HG03045 (cell line): ENCODE data around the gene DNASE2.
"Not testable (repeated sequence)": the region's sequence is repeated elsewhere in the genome, so short reads cannot be mapped to it uniquely, and the experiment has no call there.

Experiments
- ATAC-seq: cut with Tn5 transposase; IDR thresholded peaks from one replicate; pipeline ENCODE4 v1.9.1; 2021; ENCODE audit warnings: mild to moderate bottlenecking, moderate library complexity; ENCODE audit not compliant: unreplicated experiment

DNASE2 gene

DNA sequence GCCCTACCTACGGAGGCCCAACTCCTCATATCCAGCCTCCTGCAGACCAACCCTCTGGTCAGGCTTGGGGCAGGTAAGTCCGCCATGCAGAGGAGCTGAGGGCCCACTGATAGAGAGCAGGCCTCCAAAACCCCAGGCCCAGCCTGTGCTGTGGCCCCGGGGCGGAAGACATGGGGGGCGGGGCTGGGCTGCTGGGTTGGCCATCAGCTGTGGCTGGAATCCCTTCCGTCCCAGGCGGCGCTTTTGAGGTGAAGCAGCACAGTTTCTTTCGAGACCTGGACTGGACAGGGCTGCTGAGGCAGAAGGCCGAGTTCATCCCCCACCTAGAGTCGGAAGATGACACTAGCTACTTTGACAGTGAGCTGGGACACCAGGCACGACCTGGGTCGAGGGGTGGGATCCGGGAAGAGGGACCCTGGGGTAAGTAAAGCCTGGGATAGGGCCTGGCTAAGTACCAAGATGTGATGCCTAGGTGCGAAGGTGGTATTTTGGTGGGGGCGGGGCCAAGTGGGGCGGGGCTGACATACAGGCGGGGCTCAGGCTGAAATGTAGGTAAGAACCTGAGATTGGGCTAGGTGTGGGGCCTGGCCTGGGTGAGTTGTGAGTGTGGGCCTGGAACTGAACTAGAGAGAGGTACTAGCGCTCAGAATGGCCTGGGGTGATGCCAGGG, 15.4 kb downstream of the DNASE2 start:
- no peak for ATAC-seq

DNA sequence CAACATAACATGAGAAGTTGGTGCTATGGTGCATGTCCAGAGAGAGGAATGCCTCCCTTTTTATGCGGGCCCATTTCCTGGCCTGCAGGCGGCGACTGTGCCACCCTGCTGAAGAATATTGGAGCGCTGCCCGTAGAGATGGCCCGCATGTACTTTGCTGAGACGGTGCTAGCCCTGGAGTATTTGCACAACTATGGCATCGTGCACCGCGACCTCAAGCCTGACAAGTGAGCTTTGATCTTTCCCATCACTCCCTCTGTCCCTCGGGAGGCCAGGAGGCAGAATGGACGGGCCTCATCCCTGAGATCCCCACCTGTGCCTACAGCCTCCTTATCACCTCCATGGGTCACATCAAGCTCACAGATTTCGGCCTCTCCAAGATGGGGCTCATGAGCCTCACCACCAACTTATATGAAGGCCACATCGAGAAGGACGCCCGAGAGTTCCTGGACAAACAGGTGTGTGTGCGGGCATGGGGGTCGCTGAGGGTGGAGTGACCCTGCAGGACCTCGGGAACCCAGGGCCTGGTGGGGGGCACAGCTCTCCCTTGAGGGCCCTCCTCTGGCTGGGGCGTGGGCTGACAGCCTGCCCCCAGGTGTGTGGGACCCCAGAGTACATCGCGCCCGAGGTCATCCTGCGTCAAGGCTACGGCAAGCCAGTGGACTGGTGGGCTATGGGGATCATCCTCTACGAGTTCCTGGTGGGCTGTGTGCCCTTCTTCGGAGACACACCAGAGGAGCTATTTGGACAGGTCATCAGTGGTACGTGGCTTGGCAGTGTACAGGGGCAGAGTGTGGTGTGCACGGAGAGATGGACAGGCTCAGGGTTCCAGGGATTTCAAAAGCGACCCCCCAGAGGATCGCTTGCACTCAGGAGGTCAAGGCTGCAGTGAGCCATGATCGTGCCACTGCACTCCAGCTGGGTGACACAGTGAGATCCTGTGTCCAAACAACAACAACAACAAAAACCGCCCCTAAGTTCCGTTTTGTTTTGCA, 16.2 kb downstream of the DNASE2 start:
- no peak for ATAC-seq

DNA sequence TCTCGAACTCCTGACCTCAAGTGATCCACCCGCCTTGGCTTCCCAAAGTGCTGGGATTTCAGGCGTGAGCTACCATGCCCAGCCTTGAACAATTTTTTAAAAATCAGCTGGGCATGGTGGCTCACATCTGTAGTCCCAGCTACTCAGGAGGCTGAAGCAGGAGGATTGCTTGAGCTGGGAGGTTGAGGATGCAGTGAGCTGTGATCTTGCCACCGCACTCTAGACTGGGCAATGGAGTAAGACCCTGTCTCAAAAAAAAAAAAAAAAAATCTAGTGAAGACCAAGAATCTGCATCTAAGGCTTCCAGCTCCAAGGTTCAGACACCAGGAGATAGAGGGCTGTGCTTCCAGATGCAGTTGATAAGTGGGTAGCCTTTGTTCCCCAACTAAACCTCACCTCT, 17.1 kb downstream of the DNASE2 start:
- ATAC-seq = no peak

DNA sequence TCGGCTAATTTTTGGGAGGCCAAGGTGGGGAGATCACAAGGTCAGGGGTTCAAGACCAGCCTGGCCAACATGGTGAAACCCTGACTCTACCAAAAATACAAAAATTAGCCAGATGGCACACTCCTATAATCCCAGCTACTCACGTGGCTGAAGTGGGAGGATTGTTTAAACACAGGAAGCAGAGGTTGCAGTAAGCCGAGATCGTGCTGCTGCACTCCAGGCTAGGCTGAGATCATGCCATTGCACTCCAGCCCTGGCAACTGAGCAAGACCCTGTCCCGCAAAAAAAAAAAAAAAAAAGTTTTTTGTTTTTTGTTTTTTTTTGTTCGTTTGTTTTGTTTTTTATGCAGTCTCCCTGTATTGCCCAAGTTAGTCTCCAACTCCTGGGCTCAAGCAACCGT, 21.7 kb downstream of the DNASE2 start:
- no peak for ATAC-seq

DNA sequence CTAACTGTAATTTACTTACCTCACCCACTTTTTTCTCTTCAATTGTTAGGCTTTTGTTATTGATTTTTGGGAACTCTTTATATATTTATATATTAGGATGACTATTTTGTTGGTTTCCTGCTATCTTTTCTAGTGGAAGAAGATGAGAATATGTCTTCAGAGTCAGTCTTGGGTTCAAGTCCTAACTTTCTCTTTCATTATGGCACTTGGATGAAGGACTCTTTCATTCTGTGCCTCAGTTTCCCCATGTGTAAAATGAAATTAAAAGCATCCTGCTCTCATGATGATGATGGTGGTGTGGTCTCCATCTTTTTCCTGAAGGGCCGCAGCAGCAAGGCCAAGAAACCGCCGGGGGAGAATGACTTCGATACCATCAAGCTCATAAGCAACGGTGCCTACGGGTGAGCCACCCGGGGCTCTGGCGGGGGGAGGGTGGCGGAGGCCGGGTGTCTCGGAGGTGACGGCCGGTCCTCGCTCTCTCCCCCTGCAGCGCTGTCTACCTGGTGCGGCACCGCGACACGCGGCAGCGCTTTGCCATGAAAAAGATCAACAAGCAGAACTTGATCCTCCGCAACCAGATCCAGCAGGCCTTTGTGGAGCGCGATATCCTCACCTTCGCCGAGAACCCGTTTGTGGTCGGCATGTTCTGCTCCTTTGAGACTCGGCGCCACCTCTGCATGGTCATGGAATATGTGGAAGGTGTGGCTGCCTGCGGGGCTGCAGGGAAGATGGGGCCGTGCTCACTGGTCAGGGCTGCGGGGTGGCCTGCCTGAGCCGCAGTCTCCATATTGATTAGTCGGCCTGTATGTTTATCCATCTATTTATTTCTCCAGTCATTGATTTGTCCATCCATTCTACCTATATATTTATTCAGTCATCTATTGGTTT, 23.0 kb downstream of the DNASE2 start:
- no peak for ATAC-seq

DNA sequence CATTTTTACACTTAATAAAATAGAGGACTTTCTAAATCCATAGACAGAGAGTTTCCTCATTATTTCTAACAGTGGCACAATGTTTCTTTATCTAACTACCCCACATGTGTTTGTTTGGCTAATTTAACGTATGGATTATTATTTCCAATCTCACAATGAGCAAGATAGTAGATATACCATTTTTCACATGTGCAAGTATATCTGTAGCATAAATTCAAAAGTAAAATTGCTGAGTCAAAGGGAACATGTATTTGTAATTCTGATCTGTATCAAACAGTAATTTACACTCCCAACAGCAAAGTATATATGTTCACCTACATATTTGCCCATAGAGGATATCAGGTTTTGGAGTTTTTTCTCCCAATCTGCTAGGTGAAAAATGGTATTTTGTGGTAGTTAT, 24.6 kb downstream of the DNASE2 start:
- no peak for ATAC-seq

DNA sequence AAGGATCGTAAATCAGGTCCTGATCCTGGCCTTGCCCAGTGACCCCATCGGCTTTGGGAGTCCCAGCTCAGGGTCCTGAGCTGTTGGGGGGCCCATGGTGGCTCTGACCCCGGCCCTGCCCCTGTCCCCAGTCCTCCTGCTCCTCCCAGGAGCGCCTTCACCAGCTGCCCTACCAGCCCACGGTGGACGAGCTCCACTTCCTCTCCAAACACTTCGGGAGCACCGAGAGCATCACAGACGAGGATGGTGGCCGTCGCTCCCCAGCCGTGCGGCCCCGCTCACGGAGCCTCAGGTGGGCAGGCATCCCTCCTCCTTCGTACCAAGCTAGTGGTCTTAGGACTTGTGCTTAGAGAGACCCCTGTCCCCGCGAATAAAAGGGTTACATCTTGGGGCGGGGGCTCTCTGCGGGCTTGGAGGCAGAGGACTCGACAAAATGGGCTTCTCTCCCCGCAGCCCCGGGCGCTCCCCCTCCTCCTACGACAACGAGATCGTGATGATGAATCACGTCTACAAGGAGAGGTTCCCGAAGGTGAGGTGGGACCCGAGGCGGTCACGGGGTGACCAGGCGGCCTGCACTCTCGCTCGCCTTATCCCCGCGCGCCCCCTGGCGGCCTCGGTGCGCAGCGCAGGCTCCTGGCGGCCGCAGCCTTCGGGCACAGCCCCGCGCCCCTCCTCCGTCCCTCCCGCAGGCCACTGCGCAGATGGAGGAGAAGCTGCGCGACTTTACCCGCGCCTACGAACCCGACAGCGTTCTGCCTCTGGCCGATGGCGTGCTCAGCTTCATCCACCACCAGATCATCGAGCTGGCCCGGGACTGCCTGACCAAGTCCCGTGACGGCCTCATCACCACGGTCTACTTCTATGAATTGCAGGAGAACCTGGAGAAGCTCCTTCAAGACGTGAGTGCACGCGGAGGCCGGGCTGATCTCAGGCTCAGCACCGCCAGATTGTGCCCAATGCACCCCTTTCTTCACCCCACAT, 33.8 kb downstream of the DNASE2 start:
- no peak for ATAC-seq

DNA sequence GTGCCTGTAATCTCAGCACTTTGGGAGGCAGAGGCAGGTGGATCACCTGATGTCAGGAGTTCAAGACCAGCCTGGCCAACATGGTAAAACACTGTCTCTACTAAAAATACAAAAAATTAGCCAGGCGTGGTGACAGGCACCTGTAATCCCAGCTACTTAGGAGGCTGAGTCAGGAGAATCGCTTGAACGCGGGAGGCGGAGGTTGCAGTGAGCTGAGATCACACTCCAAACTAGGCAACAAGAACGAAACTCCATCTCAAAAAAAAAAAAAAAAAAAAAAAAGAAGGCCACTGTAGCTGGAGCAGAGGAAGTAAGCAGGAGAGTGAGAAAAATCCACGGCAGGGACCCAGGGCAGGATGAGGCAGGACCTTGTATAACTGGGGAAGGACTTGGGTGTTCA, 34.6 kb downstream of the DNASE2 start:
- not testable (repeated sequence) for ATAC-seq

DNA sequence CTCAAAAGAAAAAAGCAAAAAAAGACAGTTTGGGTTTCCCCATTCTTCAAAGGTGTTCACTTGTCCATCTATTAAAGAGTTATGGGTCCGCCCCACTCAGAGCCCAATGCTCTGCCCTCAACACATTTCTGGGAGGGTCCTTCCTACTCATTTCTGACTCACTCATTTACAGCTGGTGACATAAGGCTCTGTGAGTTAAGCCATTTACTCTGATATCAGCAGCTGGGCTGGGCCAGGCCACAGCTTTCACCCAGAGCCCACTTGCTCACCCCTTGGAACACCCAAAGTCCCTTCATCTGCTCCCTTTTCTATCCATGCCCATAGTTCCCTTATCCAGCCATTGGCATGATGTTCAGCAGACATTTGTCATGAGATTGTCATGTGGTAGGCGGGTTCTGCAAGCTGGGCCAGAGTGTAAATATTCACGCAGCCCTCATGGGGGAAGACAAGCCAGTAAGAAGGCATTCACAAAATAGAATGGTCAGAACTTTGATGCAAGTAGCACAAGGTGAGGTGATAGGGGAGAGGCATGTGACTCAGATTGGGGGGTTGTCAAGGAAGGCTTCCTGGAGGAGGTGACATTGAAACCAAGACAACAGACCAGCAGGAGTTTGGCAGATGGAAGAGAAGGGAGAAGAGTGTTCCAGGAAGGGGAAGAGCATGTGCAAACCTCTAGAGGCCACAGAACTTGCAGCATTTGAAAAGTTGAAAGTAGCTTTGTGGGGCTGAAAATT, 37.1 kb downstream of the DNASE2 start:
- no peak for ATAC-seq

DNA sequence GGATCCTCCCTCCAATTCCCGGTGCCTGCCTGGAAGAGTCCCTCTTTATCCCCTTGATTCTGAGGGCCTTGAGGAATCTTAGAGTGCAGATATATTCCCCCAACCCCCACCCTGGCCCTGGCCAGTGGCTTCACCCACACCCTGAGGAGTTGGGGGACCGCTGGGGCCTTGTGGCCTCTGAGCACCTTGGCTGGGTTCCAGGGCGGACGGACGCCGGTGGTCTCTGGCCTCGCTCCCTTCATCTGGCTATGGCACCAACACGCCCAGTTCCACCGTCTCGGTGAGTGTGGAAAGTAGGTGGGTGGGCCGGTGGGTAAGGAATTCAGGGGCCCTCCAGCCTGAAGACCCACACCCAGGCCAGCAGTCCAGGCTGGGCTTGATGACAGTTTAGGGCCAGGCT, 37.9 kb downstream of the DNASE2 start:
- ATAC-seq = no peak

DNA sequence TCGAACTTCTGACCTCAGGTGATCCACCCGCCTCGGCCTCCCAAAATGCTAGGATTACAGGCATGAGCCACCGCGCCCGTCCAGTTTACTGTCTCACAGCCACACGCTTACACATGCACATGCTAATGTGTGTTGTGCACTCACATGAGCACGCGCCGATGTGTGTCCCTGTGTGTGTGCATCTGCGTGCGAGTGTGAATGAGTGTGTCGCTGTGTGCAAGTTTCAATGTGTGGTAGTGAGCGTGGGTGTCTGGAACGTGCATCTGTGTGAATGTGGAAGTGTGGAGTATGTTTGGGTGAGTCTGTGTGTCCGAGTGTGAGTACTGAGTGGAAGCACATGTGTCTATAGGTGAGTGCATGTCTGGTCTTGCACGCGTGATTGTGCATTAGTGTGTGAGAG, 38.7 kb downstream of the DNASE2 start:
- ATAC-seq = no peak

DNA sequence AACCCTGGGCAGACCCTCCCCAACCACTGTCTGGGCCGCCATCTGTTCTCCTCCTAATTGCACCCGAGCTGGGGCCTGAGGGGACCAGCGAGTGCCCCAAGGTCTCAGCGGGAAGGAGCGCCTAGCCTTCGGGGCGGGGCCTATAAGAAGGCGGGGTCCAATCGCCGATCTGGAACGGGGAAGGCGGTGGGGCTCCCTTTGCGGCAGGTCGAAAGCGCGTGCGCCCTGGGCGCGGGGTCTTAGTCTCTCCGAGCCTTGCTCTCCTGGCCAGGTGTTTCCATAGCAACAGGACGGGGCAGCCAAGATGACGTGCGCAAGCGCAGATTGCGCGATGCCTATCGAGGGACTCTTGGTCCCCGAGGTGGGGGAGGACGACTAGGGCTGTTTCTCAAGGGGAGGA, 40.2 kb downstream of the DNASE2 start:
- no peak for ATAC-seq

DNA sequence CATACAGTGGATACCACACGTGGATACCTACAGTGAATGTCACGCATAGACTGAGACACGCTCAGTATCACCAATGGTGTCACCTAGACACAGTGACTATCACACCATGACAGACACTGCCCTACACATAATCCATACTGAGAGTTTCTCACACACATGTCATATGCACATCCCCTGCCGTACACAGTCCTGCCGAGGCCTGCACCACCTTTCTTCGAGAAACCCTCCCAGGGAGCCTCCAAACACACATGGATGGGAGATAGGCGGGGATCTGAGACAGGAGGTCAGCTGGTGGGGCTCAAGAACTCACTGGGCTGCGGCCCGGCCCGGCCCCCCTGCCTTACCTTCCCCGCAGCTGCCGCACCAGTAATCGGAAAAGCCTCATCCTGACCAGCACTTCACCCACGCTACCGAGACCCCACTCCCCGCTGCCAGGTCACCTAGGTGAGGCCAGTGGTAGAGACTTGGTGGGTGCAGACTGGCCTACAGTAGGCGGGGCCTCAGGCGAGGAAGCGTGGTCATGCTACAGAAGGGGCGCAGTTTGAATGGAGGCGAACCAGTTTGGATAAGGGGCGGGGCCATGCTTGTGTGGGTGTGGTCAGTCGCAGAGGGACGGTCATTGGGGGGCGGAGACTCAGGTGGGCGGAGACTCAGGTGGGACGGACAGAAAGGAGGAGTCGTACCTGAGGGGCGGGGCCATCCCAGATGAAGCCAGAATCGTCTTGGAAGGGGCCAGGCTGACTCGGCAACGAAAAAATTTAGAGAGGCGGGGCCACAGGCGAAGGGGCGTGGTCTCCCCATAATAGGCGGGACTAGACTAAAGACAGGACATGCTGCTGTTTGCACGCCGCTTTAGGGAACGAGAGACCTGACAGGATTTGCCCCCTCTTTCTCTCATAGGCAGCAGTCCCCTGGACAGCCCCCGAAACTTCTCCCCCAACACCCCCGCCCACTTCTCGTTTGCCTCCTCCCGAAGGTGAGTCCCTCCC, 40.9 kb downstream of the DNASE2 start:
- no peak for ATAC-seq

DNA sequence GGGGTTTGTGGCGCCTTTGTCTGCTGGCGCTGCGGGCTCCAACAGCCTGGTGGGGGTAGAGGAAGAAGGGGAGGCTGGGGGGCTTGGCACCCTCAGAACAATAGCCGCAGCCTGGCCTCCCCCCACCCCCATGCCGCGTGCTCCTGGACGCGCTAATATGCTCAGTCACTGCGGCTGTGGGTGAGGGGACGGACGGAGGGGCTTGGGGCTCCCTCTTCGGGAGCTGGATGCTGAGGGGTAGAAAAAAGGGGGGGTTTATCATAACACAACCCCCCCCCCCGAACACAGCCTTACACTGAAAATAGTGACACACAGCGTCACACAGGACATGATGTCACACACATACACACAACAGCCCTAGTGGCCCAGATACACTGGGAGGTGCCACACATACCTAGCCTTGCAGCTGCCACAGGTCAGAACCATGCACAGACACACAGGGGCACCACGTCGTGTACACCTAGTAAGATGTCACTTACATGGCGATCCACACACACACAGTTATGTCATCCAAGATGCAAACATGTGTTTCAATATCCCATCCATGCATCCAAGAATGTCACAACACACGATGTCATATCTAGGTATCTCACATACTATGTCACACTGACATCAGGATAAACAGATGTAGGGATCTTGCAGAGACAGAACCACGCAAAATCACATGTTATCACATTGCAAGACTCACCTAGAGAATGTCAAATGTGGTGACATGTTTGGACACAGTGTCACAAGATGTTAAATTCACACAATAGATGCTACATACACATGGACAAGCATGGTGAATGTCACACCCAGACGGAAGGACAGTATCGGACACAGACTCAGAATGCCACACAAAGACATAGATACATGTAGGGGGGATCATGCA, 42.1 kb downstream of the DNASE2 start:
- no peak for ATAC-seq

DNA sequence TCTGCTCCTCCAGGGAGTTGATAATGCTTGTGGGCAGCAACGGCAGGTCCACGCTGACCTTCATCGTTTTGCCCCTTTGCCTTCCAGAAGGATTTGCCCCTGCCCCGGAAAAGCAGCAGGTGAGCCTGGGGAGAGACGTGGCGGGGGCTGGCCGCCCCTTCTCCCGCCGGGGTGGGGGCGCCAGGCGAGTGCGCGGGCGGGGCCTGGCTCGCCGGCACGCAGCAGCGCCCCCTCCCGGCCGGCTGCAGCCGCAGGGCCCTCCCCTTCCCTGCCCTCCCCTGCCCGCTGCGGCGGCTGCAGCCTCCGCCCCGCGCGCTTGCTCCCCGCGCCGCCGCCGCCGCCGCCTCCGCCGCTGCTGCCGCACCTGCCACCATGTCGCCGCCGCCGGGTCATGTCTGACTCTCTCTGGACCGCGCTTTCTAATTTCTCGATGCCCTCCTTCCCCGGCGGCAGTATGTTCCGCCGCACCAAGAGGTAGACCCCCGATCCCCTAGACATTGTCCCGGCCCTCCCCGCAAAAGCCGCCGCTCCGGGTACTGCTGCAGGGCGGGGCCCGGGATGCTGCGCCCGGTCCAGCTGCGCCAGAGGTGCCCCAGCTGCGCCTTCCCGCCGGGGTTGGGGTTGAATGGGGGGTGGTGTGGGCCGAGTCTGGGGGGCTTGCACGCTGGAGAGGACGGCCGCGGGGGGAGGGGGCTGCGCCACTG, 42.9 kb downstream of the DNASE2 start, which contains the start of gene MAST1:
Gene MAST1 (plus strand): TSS at position 334 of the 704 bp plus-strand sequence. CDS start 58 bp downstream, at position 392.
- no peak for ATAC-seq

DNA sequence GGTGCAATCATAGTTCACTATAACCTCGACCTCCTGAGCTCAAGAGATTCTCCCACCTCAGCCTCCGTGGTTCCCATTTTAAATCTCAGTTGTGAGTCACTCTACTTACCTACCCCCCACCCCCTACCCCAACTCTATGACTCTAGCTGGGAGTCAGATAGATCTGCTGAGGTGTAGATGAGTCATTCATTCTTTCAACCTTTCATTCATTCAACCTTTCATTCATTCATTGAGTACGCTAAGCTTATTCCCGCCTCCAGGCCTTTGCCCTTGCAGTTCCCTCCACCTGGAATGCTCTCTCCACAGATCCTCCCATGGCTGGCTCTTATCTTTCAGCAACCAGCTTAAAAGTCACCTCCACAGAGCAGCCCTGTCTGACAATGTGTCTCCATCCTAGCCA, 44.0 kb downstream of the DNASE2 start:
- ATAC-seq = no peak

DNA sequence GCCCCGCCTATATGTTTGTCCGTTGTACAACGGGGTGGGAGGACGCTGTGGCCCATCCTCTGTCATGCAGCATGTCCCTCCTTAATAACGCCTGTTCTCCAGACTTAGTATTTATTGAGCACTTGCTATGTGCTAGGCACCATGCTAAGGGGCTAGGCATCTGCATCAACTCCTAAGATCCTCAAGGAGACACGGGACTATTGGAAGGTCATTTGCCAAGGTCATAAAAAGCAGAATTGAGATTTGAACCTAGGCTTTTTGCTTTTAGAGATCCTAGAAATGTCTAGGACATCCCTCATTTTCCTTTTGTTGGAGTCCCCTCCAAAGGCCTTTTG, 44.8 kb downstream of the DNASE2 start:
- ATAC-seq = no peak
